NCI-H1105 (cell line): ENCODE measurements around the gene CLSTN2.

ENCODE experiments used
- DNase-seq: peaks from one replicate; lab custom pipeline; 2025; lab: John Stamatoyannopoulos, UW

The CLSTN2 gene

DNA sequence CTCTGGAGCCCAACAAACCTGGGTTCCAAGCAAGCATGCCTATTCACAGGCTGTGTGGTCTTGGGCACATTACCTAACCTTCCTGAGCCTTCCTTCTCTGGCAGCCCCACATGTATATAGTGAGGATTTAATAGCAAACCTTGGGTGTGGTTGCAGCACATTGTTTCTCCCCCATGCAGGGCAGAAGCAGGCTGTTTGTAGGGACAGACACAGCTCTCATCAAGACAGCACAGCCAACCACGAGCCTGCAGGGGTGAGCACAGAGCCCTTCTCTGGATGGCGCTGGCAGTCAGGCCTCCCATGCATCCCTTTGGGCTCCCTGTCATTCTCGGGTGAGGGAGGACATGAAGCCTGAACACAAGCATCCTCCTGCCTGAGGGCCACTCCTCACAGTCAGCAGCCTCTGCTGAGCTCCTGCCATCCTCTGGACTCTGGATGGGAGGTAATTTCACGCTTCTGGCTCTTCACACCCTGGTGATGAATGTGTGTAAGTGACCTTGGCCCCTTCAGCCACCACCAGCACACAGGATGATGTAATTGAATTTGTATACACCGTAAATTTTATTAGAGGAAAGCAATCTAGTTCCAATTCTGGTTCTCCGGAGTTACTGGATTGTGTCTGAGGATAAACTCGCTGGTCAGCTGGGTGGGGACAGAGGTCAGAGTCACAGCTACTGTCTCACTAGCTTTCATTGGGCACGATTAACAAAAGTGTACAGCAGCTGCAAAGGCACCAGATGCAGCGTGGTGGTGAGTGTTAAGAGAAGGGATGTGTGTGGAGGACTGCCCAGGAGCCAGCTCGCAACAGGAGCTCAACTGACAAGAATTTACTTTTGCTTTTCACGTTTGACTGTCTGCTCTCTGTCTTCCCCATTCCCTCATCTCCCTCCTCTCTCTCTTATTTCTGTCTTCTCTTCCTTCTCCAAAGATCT, 118.1 kb downstream of the CLSTN2 start:
- DNase-seq: no peak

DNA sequence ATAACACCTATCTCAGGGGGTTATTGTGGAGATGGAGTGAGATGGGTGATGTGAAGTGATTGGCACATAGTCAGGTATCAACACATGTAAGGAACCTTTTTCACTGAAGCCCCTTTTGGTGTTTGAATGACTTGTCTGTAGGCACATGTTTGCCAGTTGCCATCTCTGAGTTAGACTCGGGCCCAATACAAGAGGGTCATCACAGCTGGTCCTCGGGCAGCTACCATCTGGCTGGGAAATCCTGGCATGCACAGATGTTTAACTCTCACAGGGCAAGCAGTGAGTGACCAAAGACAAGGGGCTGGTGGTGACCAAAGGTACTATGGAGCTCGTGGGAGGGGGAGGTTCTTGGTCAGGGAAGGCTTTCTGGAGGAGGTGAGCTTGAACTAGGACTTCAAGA, 118.8 kb downstream of the CLSTN2 start:
- DNase-seq: no peak

DNA sequence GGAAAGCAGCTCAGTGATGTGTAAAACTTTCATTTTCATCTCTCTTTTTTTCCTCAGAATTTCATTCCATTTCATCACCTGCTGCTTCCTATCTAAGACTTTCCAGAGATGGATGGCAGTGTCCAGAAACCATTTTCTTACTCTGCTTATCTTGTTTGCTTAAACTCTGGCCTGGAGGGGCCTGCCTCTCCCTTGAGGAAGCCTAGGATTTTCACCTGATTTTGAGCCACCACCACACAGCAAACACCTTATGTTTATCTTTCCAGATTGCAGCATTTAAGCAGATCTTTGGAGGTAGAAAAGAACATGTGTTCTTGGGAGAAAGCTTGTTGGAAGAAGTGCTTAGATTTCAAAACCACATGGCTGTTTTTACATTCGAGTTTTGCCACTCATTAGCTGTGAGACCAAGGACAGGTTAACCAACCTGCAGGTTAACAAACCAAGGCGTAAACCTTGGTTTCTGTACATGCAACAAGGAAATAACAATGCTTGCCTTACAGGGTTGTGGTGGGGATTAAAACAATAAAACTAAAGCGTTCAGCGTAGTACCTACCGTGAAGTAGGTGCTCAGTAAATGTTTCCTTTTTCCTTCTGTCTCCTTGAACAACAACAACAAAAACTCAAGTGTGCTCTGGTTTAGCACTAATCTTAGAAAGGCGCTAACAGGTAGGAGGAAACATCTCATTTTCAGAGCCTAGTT, 120.3 kb downstream of the CLSTN2 start:
- no peak for DNase-seq

DNA sequence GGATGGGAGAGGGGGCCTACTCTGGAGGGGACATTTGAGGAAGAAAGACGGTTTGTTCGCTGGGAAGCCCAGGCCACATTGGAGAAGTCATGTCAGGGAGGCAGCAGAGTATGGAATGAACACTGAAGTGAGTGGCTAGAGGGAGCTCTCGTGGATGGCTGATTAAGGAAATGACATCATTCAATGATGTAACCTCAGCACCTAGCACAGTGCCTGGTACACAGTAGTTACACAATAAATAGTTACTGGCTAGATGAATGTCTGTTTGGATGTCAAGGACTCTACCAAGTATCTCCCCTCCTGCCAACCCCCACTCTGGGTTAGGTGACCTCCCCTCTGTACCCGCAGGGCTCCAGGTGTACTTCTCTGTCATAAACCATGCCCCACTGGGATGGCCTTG, 121.1 kb downstream of the CLSTN2 start:
- DNase-seq: no peak

DNA sequence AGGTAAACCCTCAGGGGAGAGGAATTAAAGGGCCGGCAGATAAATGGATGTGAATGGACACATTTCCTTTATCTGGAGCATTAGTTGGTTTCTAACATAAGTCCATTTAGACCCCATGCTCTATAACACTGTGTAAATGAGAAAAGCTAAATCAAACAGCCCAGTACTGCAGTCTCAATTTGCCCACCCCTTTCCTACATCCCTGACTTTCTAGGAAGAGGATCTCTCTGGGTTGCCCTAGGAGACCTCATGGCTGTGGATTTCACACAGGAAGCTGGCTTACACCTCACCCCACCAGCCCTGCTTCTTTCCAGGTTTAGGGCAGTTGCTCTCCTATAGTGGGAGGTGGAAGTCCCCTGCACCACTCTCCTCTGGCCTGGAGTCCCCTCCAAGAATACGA, 126.2 kb downstream of the CLSTN2 start:
- no peak for DNase-seq

DNA sequence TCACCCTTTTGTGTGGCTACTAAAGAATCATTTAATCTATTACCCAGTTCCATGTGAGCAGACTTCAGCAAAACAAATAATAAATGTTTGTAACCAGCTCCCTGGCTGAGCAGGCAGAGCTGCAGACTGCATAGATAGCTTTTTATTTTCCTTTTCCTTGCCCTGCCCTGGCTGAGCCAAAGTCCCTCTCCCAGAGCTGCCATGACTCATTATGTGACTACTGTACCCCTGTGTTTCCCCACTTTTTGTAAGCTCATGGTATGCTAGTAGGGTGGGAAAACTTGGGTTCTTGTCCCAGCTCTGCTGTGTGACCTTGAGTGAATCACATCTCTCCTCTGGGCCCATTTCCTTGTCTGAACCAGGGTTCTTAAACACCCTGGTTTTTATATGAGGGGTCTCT, 127.5 kb downstream of the CLSTN2 start:
- no peak for DNase-seq

DNA sequence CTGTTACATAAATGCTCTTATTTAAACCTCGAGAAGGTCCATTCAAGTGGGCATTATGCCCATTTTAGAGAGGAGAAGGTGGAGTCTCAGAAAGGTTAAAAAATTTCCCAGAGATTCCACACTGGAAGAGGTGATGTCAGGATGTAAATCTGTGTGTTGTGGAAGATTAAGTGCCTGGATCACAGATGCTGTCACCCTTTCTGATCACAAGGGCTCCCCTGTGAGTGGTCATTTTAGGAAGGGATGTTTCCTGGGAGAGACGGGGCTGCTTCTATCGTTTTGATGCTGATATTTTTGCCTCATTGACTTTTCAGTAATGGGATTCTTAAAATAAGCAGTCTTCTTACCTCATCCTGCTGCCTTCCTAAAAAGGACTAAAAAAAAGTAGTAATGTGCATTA, 132.5 kb downstream of the CLSTN2 start:
- no peak for DNase-seq

DNA sequence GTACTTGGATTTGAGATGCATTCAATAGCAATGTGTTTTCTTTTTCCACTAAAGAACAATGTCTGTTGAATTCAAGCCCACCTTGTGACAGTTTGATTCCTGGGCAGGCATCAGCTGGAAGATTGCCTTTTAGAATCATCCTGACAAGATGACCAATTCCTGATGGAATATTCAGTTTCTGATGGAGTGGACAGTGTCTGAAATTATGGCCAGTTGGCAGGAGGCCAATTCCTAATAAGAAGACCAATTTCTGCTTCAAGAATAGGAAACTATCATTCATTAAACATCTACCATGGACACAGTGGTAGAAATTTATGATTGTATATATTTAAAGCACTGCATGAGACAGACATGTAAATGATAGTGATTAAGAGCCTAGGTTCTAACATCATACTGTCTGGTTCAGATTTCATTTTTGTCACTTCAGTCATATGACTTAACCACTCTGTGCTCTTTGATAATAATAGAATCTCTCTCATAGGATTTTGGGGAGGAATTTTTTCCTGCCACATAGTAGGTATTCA, 133.6 kb downstream of the CLSTN2 start:
- DNase-seq: no peak

DNA sequence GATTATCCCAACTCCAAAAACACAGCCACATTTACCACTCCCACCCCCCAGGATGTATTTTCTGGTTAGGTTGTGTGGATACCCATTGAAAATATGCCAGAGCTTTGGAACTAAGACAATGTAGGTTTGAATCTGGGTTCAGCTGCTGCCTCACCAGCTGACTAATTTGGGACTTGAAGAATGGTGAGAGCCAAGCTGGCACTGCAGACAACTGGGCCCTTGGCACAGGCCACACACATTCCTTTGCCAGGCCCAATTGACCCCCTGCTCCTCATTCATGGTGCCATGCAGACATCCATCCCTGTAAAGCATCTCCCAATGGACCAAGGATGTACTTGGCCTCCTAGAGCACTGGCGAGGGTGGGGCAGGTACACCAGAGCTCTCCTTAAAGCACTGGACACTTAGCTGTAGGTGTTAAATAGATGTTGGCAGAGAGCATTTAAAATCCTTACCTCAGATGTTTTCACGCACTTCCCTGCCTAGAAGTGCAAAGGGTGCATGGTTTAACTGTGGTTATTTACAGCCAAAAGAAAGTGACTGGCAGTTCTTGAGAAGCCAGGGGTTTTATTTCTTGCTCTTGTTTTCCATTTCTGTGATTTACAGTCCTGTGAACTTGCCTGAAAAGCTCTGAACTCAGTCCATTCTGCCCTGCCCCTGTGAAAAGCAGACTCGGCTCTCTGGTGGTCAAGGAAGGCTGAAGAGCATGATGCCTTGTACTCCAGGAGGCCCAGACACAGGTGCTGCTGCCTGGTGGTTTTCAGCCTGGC, 138.5 kb downstream of the CLSTN2 start:
- DNase-seq: no peak

DNA sequence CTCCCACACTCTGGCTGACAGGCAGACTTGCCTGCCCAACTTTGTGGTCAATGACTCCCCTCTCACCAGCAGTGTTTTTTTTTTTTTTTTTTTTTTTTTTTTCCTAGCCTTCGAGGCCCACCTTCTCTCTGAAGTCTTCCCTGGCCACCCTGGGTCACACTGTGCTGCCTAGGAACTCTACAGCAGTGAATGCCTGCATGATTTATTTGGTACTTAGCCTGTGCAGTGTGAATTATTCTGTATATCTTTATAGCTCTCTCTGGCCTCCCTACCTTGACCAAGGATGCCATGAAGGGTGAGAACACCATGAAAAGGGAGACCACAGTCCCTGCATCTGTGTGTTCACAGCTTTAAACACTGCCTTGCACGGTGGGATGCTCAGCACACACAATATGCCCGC, 141.6 kb downstream of the CLSTN2 start:
- DNase-seq: no peak

DNA sequence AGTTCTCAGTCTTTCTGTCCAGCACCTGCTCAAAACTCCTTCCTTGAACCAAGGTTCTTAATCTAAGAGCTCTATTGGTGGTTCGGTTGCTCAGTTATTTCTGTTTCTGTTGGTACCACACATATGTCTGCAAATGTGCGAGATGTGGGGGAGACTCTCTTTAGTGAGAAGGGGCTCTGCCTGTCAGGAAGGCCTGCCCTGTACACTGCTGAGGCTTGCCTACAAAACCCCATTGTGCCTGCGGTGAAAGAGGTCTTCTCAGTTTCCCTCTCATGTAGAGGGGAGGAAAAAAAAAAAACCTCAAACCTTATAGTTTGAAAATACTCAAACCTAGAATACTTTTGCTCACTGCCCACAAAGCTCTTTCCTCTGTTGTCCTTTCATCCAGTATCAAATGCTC, 142.4 kb downstream of the CLSTN2 start:
- no peak for DNase-seq

DNA sequence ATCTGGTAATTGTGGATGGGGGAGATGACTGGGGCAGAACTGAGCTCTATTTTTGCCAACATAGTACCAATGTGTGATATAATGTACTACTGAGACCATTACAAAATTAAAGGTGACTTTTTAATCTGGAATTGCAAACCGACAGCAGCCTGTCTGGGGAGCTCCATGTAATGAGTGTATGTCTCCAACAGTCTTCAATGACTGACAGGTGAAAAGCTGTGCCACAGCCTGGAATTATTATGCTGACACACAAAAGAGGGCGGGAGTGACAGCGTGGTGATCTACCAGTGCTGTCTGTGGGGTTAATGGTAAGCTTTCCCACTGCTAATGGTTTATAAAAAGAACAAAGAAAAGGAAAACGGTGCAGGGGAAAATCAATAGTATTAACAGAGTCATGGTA, 143.4 kb downstream of the CLSTN2 start:
- no peak for DNase-seq

DNA sequence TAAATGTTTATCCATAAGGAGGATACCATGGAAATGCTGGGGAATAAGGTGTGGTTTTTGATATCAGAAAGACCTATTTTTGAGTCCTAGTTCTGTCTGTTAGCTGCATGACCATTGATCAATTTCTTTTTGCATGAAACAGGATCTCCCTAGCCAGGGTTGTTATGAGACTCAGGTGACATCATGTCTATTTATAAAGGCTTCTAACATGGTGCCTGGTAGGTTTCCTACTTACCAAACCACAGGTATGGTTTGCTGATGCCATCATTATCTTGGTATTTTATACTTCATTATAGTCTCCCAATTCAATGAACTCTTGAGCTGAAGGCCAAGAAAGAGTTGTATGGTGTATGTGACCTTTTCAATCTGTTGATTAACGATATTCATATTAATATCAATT, 144.0 kb downstream of the CLSTN2 start:
- no peak for DNase-seq

DNA sequence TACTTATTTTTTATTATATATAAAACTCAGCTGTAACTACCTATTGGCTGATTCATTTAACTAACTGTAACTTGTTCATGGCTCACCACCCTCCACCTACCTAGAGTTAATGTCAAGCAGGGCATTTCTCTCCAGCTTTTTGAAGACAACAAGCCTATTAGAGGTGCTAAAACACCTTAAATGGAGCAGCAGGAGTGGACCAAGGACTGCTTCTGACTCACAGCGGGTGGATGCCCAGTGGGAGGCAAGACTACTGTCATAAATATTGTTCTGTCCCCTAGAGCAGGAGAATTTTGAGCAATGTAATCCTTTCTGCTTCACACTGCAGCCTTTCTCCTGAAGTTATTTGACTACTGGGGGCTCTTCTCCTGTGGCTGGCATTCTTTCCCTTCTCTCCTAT, 146.9 kb downstream of the CLSTN2 start:
- no peak for DNase-seq

DNA sequence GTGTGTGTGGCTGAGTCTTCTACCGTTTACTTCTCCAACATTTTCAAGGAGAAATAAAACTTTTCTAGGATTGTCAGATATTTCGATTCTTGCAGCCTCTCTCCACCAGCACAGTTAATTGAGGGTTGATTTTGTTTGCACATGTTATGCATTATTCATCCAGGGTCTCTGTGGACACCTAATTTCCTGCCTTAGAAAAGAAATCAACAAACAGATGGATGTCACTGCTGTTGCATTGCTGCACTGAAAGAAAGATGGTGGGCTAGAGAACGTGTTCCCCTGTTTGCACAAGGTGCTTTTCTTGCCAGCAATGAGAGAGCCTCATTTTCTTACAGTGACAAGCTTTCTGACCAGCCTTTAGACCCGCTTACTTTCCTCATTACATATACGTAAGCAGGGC, 150.0 kb downstream of the CLSTN2 start:
- DNase-seq: no peak

DNA sequence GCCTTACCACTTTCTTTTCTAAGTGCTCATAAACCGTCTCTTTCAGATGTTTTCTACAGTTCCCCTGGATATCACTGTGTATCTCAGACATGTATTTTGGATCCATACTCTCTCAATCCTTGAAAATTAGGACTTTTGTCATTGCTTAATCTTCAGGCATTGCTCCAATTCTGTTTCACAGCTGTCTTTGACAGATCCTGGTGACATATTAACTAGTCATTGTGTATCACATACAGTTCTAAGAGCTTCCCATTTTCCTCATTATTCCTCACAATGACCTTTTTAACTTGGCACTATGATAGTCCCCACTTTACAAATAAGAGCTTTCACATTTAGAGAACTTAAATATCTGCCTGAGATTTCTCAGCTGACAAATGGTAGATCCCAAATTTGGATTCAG, 151.7 kb downstream of the CLSTN2 start:
- DNase-seq: no peak

DNA sequence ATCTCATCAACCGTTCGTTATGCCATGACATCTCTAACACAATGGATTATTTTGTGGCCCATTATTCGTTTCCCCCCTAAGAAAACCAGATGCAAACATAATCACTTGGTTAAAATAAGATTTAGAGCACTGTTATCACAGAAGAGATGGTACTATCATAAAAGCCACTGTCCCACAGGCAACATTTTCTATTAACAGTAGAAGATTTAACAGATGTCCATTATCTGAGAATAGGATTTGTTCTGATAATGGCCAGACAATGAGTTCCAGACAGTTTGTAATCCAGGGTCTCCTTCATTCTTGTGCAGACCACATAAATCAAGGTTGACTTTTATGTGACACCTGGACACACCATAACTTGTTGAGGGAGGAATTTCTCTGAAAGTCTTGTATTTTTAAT, 153.1 kb downstream of the CLSTN2 start:
- no peak for DNase-seq

DNA sequence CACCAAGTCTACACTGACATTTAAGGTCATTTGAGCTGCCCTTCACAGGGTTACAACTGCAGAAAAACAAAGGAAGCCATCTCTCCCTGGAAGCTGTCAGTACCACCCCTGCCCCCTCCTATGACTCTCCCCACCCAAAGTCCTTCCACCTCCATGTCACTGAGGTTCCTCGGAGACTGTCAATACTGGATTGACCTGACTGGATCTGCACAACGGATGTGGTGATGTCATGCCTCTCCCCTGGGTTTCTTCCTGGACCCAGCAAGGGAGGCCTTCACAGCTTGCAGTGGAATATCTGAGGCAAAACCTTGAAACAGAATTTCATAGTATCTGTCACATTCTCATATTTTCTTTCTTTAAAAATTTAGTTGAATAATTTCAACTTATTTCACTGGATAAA, 153.5 kb downstream of the CLSTN2 start:
- DNase-seq: no peak

DNA sequence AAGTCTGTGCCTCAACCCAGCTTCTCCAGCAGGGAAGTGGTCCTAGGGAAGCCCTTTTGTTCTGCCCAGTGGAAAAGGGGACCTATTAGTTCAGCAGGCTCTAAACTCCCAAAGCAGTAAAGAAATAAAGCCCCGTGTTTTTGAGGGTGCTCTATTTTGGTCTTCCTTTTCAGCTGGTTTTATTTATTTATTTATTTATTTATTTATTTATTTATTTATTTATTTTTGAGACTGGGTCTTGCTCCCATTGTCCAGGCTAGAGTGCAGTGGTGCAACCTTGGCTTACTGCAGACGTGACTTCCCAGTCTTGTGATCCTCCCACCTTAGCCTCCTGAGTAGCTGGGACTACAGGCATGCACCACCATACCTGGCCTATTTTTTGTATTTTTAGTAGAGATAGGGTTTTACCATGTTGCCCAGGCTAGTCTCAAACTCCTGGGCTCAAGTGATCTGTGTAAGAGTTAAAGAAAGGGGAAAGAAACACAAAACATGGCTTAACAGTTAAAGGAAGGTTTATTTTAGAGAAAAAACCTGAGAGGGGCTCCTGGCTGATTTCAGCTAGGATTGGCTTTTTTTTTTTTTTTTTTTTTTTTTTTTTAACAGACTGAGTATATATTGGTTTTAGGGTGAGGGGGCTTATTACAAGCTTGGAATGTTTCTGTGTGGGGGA, 154.6 kb downstream of the CLSTN2 start:
- no peak for DNase-seq

DNA sequence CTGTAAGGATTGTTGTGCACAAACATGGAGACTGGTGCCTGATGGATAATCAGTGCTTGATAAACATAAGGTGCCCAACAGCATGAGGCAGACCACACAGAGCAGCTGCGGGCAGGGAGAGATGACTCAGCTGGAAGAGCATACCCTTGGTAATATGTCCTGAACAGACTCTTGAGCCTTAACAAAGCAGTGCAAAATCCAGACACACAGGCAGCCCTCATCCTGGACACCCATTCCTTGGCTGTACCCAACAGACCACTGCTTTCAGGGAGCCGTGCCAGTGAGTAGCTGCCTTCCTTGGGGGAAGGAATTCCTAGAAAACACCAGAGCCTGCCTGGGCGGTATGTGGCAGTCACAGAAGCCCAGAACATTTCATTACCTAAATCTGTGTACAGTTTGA, 156.2 kb downstream of the CLSTN2 start:
- no peak for DNase-seq

DNA sequence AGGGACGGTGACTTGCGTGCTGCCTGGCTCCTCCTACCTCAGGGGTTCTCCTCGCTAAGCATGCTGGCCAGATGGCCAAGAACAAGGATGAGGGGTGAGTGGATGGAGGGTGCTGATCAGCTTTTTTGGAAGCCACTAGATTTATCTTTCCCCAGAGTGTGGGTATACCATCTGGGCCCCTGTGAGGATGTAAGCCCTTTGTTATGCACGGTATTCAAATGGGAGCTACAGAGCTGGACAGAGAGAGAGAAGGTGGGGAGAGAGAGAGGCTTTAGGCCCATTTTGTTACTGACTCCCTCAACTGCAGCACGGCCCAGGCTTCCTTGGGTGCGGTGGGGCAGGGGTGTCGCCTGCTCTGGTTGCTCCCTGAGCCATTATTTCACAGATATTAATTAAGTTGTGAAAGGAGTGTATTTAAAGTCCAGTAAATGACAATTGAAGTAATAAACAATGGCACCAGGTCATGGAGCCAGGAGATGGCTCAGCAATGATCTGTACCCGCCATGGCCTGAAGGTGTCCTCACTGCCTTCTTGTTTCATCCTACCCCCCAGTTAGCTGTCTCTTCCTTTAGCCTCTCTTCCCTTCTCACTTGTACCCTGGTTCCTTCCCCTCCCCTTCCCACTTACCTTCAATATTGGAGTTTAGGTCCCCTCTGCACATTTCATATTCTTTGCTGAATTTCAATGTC, 158.0 kb downstream of the CLSTN2 start:
- DNase-seq: no peak
